IMR-90 (cell line): Measurements from ENCODE around the gene MCRIP2. TPM values are rescaled to one million over a fixed set of nuclear protein-coding genes. Genes with fewer than 3 reads are reported as not detected.

Source experiments
- ATAC-seq: fragments of 200-7000 bp; cut with Tn5 transposase; 2 replicates; pipeline ENCODE4 v1.9.1; 2020; ENCODE audit warnings: low read depth, mild to moderate bottlenecking, moderate library complexity
- BruUV-seq: library from RNA; stranded (reverse); fragments of 400-500 nt; replicated peaks from 2 replicates; lab custom pipeline; 2021; lab: Mats Ljungman, UMichigan
- CTCF ChIA-PET: fragments of 300-600 bp; formaldehyde crosslinking; extraction: SDS; loops from one replicate; lab custom pipeline; 2021; ENCODE audit warnings: antibody characterized with exemption; lab: Yijun Ruan, JAX
- POLR2A ChIA-PET: fragments of 300-600 bp; sonication (Branson Sonifier 250); formaldehyde crosslinking; loops from one replicate; lab custom pipeline; 2022; ENCODE audit warnings: antibody characterized with exemption; ENCODE audit not compliant: unreplicated experiment; lab: Charles Lee
- DNase-seq: peaks from one replicate; pipeline ENCODE4 v3.0.0; 2013
- H2AFZ ChIP-seq: replicated peaks from 2 replicates; pipeline ENCODE3; 2013; ENCODE audit warnings: low read length, mild to moderate bottlenecking; ENCODE audit not compliant: poor library complexity
- H2AK5ac ChIP-seq: 2 replicates; pipeline ENCODE4 v1.6.1; 2013; ENCODE audit warnings: low read depth, low read length, inconsistent platforms
- H2AK9ac ChIP-seq: replicated peaks from 2 replicates; pipeline ENCODE3; 2013; ENCODE audit warnings: mild to moderate bottlenecking, low read depth, low read length, moderate library complexity; ENCODE audit not compliant: poor library complexity
- H2BK120ac ChIP-seq: 2 replicates; pipeline ENCODE4 v1.6.1; 2013; ENCODE audit warnings: low read depth, low read length, inconsistent platforms
- H2BK15ac ChIP-seq: 3 replicates; pipeline ENCODE4 v1.6.1; 2013; ENCODE audit warnings: low read depth, low read length, inconsistent platforms
- H2BK20ac ChIP-seq: 2 replicates; pipeline ENCODE4 v1.6.1; 2013; ENCODE audit warnings: low read depth, mild to moderate bottlenecking, inconsistent platforms, low read length, moderate library complexity
- H2BK5ac ChIP-seq: 2 replicates; pipeline ENCODE4 v1.6.1; 2013; ENCODE audit warnings: mild to moderate bottlenecking, low read depth, low read length, inconsistent platforms; ENCODE audit not compliant: poor library complexity, severe bottlenecking
- H3K14ac ChIP-seq: replicated peaks from 2 replicates; pipeline ENCODE4 v1.6.1; 2013; ENCODE audit warnings: low read depth, low read length, inconsistent platforms
- H3K18ac ChIP-seq: 2 replicates; pipeline ENCODE4 v1.6.1; 2013; ENCODE audit warnings: low read depth, low read length, control low read depth
- H3K23ac ChIP-seq: 2 replicates; pipeline ENCODE4 v1.6.1; 2013; ENCODE audit warnings: low read depth, low read length, inconsistent platforms
- H3K27ac ChIP-seq: 2 replicates; pipeline ENCODE4 v1.5.1; 2013; ENCODE audit warnings: mild to moderate bottlenecking, control low read depth, low read length; ENCODE audit not compliant: insufficient read depth
- H3K27me3 ChIP-seq: 2 replicates; pipeline ENCODE4 v1.6.1; 2013; ENCODE audit warnings: low read length; ENCODE audit not compliant: control insufficient read depth, insufficient read depth
- H3K36me3 ChIP-seq: 2 replicates; pipeline ENCODE4 v1.6.1; 2013; ENCODE audit warnings: low read length, mixed read lengths; ENCODE audit not compliant: control insufficient read depth, insufficient read depth
- H3K4ac ChIP-seq: 2 replicates; pipeline ENCODE4 v1.6.1; 2013; ENCODE audit warnings: low read depth, low read length, inconsistent platforms
- H3K4me1 ChIP-seq: 2 replicates; pipeline ENCODE4 v1.6.1; 2013; ENCODE audit warnings: low read length, mixed read lengths; ENCODE audit not compliant: control insufficient read depth, insufficient read depth
- H3K4me2 ChIP-seq: 2 replicates; pipeline ENCODE4 v1.6.1; 2013; ENCODE audit warnings: low read depth, mild to moderate bottlenecking, control low read depth, low read length, moderate library complexity
- H3K4me3 ChIP-seq: 2 replicates; pipeline ENCODE4 v1.5.1; 2013; ENCODE audit warnings: low read depth, mild to moderate bottlenecking, control low read depth, low read length, moderate library complexity; ENCODE audit not compliant: insufficient read depth
- H3K56ac ChIP-seq: 2 replicates; pipeline ENCODE4 v1.6.1; 2013; ENCODE audit warnings: low read length, inconsistent platforms; ENCODE audit not compliant: insufficient read depth; ENCODE audit errors: extremely low read depth
- H3K79me1 ChIP-seq, 2 experiments: 2 replicates each; pipeline ENCODE4 v1.6.1; 2013; ENCODE audit warnings: low read length in 2 of 2, inconsistent platforms in 1 of 2, low read depth in 1 of 2
- H3K9ac ChIP-seq: 2 replicates; pipeline ENCODE4 v1.6.1; 2013; ENCODE audit warnings: low read depth, low read length, control low read depth
- H3K9me1 ChIP-seq: 2 replicates; pipeline ENCODE4 v1.6.1; 2013; ENCODE audit warnings: low read length, inconsistent platforms; ENCODE audit not compliant: insufficient read depth
- H3K9me3 ChIP-seq: 2 replicates; pipeline ENCODE4 v1.6.1; 2013; ENCODE audit warnings: low read length; ENCODE audit not compliant: control insufficient read depth, insufficient read depth
- H4K20me1 ChIP-seq: 2 replicates; pipeline ENCODE4 v1.6.1; 2013; ENCODE audit warnings: low read length, inconsistent platforms; ENCODE audit not compliant: insufficient read depth
- H4K5ac ChIP-seq: 2 replicates; pipeline ENCODE4 v1.6.1; 2013; ENCODE audit warnings: mild to moderate bottlenecking, low read depth, low read length, control low read depth
- H4K8ac ChIP-seq, 2 experiments: 2 replicates each; pipeline ENCODE4 v1.6.1; 2013; ENCODE audit warnings: low read depth in 2 of 2, low read length in 2 of 2, control low read depth in 1 of 2, inconsistent platforms in 1 of 2
- H4K91ac ChIP-seq: 2 replicates; pipeline ENCODE4 v1.6.1; 2013; ENCODE audit warnings: low read depth, low read length, inconsistent platforms; ENCODE audit not compliant: insufficient read depth
- BHLHE40 ChIP-seq: fragments of 150-350 bp; IDR thresholded peaks from 2 replicates; pipeline ENCODE4 v1.6.1; 2016; ENCODE audit warnings: mild to moderate bottlenecking, low read depth, low read length
- CEBPB ChIP-seq: IDR thresholded peaks from 2 replicates; pipeline ENCODE4 v1.6.1; 2012; ENCODE audit warnings: low read depth, low read length, improper control_type of control experiment
- CHD1 ChIP-seq: IDR thresholded peaks from 2 replicates; pipeline ENCODE4 v1.6.1; 2012; ENCODE audit warnings: low read depth, low read length, improper control_type of control experiment
- ELK1 ChIP-seq: fragments of 150-350 bp; IDR thresholded peaks from 2 replicates; pipeline ENCODE4 v1.6.1; 2016; ENCODE audit warnings: low read depth, mild to moderate bottlenecking, low read length, moderate library complexity, borderline replicate concordance
- FOS ChIP-seq: fragments of 150-350 bp; IDR thresholded peaks from 2 replicates; pipeline ENCODE4 v1.6.1; 2016; ENCODE audit warnings: low read depth, low read length
- MAFK ChIP-seq: IDR thresholded peaks from 2 replicates; pipeline ENCODE4 v1.6.1; 2012; ENCODE audit warnings: low read depth, low read length, improper control_type of control experiment
- MAZ ChIP-seq: IDR thresholded peaks from 2 replicates; pipeline ENCODE4 v1.6.1; 2012; ENCODE audit warnings: low read depth, mild to moderate bottlenecking, low read length, improper control_type of control experiment, moderate library complexity, borderline replicate concordance
- NFE2L2 ChIP-seq: fragments of 150-350 bp; IDR thresholded peaks from 2 replicates; pipeline ENCODE4 v1.6.1; 2016; ENCODE audit warnings: low read depth, mild to moderate bottlenecking, low read length
- RAD21 ChIP-seq: IDR thresholded peaks from 2 replicates; pipeline ENCODE4 v1.6.1; 2012; ENCODE audit warnings: low read length, improper control_type of control experiment
- RCOR1 ChIP-seq: IDR thresholded peaks from 2 replicates; pipeline ENCODE4 v1.6.1; 2012; ENCODE audit warnings: mild to moderate bottlenecking, low read length, improper control_type of control experiment; ENCODE audit not compliant: insufficient replicate concordance
- SMC3 ChIP-seq: fragments of 150-350 bp; IDR thresholded peaks from 2 replicates; pipeline ENCODE4 v1.6.1; 2016; ENCODE audit warnings: low read depth, mild to moderate bottlenecking, antibody characterized with exemption, low read length, moderate library complexity
- USF2 ChIP-seq: fragments of 150-350 bp; IDR thresholded peaks from 2 replicates; pipeline ENCODE4 v1.6.1; 2017; ENCODE audit warnings: mild to moderate bottlenecking, antibody characterized with exemption, low read length, low read depth
- WGBS, 2 experiments: methylation state at CpG; one replicate each; pipeline versions ENCODE4 v1.1.5 to v1.1.7; 2013; ENCODE audit warnings: missing lambda C conversion rate in 2 of 2; ENCODE audit not compliant: insufficient read length in 1 of 2; ENCODE audit errors: extremely low coverage in 2 of 2; 5-methylcytosine and 5-hydroxymethylcytosine counted together
- dilution Hi-C: fragments of 300-500 bp; cut with HindIII; formaldehyde crosslinking; loops from one replicate; pipeline ENCODE4 v1.14.3; 2018; ENCODE audit warnings: low sequenced_read_pairs; ENCODE audit not compliant: unreplicated experiment
- in situ Hi-C: fragments of 300-500 bp; cut with MboI; formaldehyde crosslinking; loops from 3 replicates; pipeline ENCODE4 v1.14.3; 2019; ENCODE audit warnings: low sequenced_read_pairs, inconsistent platforms, mixed read lengths
- intact Hi-C: fragments of 100-400 bp; cut with micrococcal nuclease; formaldehyde crosslinking; loops from 2 replicates; pipeline ENCODE4 v1.10.0; 2022
- polyA plus RNA-seq, 3 experiments: library from polyadenylated mRNA; depleted of rRNA; stranded (reverse); fragments of >200 nt; gene quantifications; 2 replicates each; pipeline ENCODE4 v1.2.3, GENCODE V29; 2012; ENCODE audit warnings: low replicate concordance in 1 of 3
- total RNA-seq: library from RNA; depleted of rRNA; stranded (reverse); fragments of >200 nt; gene quantifications from 2 replicates; pipeline ENCODE4 v1.2.3, GENCODE V29; 2012

MCRIP2 gene
- total and polyA plus RNA-seq, 2 of the 4 experiments (the other 2 are of a cell fraction), result 6.3 to 19.6 TPM

- H3K4me1 ChIP-seq, result peaks cover 11% of the 10 kb centered on the region
- H3K36me3 ChIP-seq, result no peaks in the 10 kb centered on the region
- no peak overlapping the region for H2BK20ac ChIP-seq
- no peak overlapping the region for H3K56ac ChIP-seq
- no peak overlapping the region for H3K27ac ChIP-seq
- no peak overlapping the region for H4K8ac ChIP-seq
- H2BK120ac ChIP-seq, result no peak overlapping the region
- H3K23ac ChIP-seq, result no peak overlapping the region
- no peak for TF ChIP-seq CEBPB
- no peak for TF ChIP-seq MAZ
- TF ChIP-seq RAD21, result no peak
- no peak for TF ChIP-seq NFE2L2
- no peak for TF ChIP-seq BHLHE40
- no peak for TF ChIP-seq RCOR1
- no peak for TF ChIP-seq MAFK
- no peak for TF ChIP-seq FOS
- no peak for TF ChIP-seq USF2
- no peak for TF ChIP-seq CHD1
- TF ChIP-seq ELK1, result no peak
- TF ChIP-seq SMC3, result no peak
- H2BK15ac ChIP-seq, result no peak overlapping the region
- H4K91ac ChIP-seq, result no peak overlapping the region
- ChIA-PET POLR2A (no interaction called here), CTCF (no interaction called here)
- intact Hi-C loops (no loop called here), in situ Hi-C loops (loop anchor here (10.0 kb wide), 1 partner anchor 246 kb away; the partner anchor contains the start of gene NME4), dilution Hi-C loops (no loop called here)
- no peak overlapping the region for H2BK5ac ChIP-seq
- no peak overlapping the region for H3K4me3 ChIP-seq
- H4K5ac ChIP-seq, result no peak overlapping the region
- H2AFZ ChIP-seq, result no peak overlapping the region
- peaks cover 3 to 25% of the 10 kb centered on the region in 2 experiments; a peak in 2 of 4 replicates for H3K79me1 ChIP-seq
- H2AK9ac ChIP-seq, result peak overlapping the region; percentile 23
- H3K9ac ChIP-seq, result no peak overlapping the region
- BruUV-seq, result no TSS peak
- no peak overlapping the region for H3K4ac ChIP-seq
- no peak overlapping the region for H3K14ac ChIP-seq
- peaks cover 4% of the 10 kb centered on the region for H4K20me1 ChIP-seq
- H3K9me1 ChIP-seq, result peaks cover 11% of the 10 kb centered on the region; the same call in 1 of the 2 replicates
- DNase-seq (no peak), ATAC-seq (no peak)
- no peaks in the 10 kb centered on the region for H3K27me3 ChIP-seq
- no peak overlapping the region for H2AK5ac ChIP-seq
- H3K4me2 ChIP-seq, result no peak overlapping the region; the same call in 1 of the 2 replicates
- no CpG with 5 or more reads among the region's 5 CpGs for WGBS, 2 experiments
- no peaks in the 10 kb centered on the region for H3K9me3 ChIP-seq
- H3K18ac ChIP-seq, result no peak overlapping the region
Observed at GRCh38 chr16:640614-641013, 1.0 kb upstream of the MCRIP2 start.
